Left ventricle myocardium inferior (tissue), 1 donor: ENCODE measurements around the gene GNPTG. TPM values are rescaled to one million over a fixed set of nuclear protein-coding genes. Genes with fewer than 3 reads are reported as not detected.
A peak's percentile ranks its signal among the peaks of the same experiment; 100 is the strongest.

ENCODE experiments used
- DNase-seq: peaks from one replicate; pipeline ENCODE4 v3.0.0-alpha.2; 2020
- H3K27ac ChIP-seq: fragments of 200-600 bp; replicated peaks from 2 replicates; pipeline ENCODE4 v1.8.0; 2021
- H3K27me3 ChIP-seq: fragments of 200-600 bp; 2 replicates; pipeline ENCODE4 v1.8.0; 2021; ENCODE audit warnings: low read depth
- H3K36me3 ChIP-seq: fragments of 200-600 bp; 2 replicates; pipeline ENCODE4 v1.8.0; 2021
- H3K4me1 ChIP-seq: fragments of 200-600 bp; 2 replicates; pipeline ENCODE4 v1.8.0; 2021
- H3K4me3 ChIP-seq: fragments of 200-600 bp; 2 replicates; pipeline ENCODE4 v1.8.0; 2021; ENCODE audit warnings: mild to moderate bottlenecking, moderate library complexity
- H3K9me3 ChIP-seq: fragments of 200-600 bp; replicated peaks from 2 replicates; pipeline ENCODE4 v1.8.0; 2021
- CTCF ChIP-seq: fragments of 200-600 bp; IDR thresholded peaks from 2 replicates; pipeline ENCODE4 v1.8.0; 2021; ENCODE audit warnings: antibody characterized with exemption, mild to moderate bottlenecking, borderline replicate concordance
- intact Hi-C: fragments of 100-400 bp; cut with micrococcal nuclease; formaldehyde crosslinking; loops from one replicate; pipeline ENCODE4 v1.11.0; 2022
- total RNA-seq: library from RNA; stranded (reverse); fragmentation: NEBNext Ultra II Directional; extraction: Animal tissue kit (Norgen Biotek cat#: 25700); gene quantifications from one replicate; pipeline ENCODE4 v1.2.1, GENCODE V29; 2021
- donor health status: DM: no; HTN: yes; CAD: no; lungs with severe emphysema.

The GNPTG gene
- total RNA-seq, 1 donor from 2014 or later: 31.8 TPM

GRCh38 chr16:1341495-1342420 is 10.0 kb upstream of the GNPTG start:
- no peak for TF ChIP-seq CTCF
- Histone ChIP-seq H3K27ac (no peak overlapping the region), H3K9me3 (no peaks in the 10 kb centered on the region), H3K36me3 (no peaks in the 10 kb centered on the region), H3K4me1 (peaks cover 14% of the 10 kb centered on the region), H3K27me3 (peaks cover 3% of the 10 kb centered on the region), H3K4me3 (no peak overlapping the region)
- intact Hi-C loops: no loop called here
- DNase-seq: no peak

- H3K27ac ChIP-seq: peak overlapping the region; percentile 23
- H3K36me3 ChIP-seq: no peaks in the 10 kb centered on the region
- intact Hi-C loops: no loop called here
- H3K27me3 ChIP-seq: no peaks in the 10 kb centered on the region
- no peak for TF ChIP-seq CTCF
- H3K4me3 ChIP-seq: peak overlapping the region; percentile 63
- H3K9me3 ChIP-seq: no peaks in the 10 kb centered on the region
- peaks cover 14% of the 10 kb centered on the region for H3K4me1 ChIP-seq
- peak; percentile 92 for DNase-seq
Observed at GRCh38 chr16:1342526-1343427, 9.0 kb upstream of the GNPTG start.

GRCh38 chr16:1343428-1344242 is 8.1 kb upstream of the GNPTG start:
- Histone ChIP-seq H3K36me3 (peaks cover 8% of the 10 kb centered on the region), H3K4me1 (peaks cover 14% of the 10 kb centered on the region), H3K27me3 (no peaks in the 10 kb centered on the region), H3K9me3 (no peaks in the 10 kb centered on the region), H3K4me3 (peak overlapping the region; percentile 63), H3K27ac (peak overlapping the region; percentile 23)
- no peak for TF ChIP-seq CTCF
- intact Hi-C loops: no loop called here
- no peak for DNase-seq

- Histone ChIP-seq H3K27me3 (no peaks in the 10 kb centered on the region), H3K4me1 (peaks cover 14% of the 10 kb centered on the region), H3K36me3 (peaks cover 17% of the 10 kb centered on the region), H3K4me3 (no peak overlapping the region), H3K27ac (no peak overlapping the region), H3K9me3 (no peaks in the 10 kb centered on the region)
- intact Hi-C loops: no loop called here
- DNase-seq: no peak
- TF ChIP-seq CTCF: no peak
Observed at GRCh38 chr16:1344499-1344898, 7.2 kb upstream of the GNPTG start.

- H3K4me3 ChIP-seq: no peak overlapping the region
- intact Hi-C loops: no loop called here
Observed at GRCh38 chr16:1345087-1345486, 6.6 kb upstream of the GNPTG start.

More at GRCh38 chr16:1345087-1345486, 6.6 kb upstream of the GNPTG start:
- TF ChIP-seq CTCF: no peak
- Histone ChIP-seq H3K36me3 (peaks cover 23% of the 10 kb centered on the region), H3K27ac (no peak overlapping the region), H3K4me1 (peaks cover 14% of the 10 kb centered on the region), H3K27me3 (no peaks in the 10 kb centered on the region), H3K9me3 (no peaks in the 10 kb centered on the region)
- DNase-seq: no peak
